A549 (cell line): ENCODE measurements around the gene IGFN1.

Experiments
- FOSB ChIP-seq: fragments of 250-450 bp; sonication (Bioruptor Pico); IDR thresholded peaks from 2 replicates; pipeline ENCODE4 v1.5.0; 2020; ENCODE audit warnings: mild to moderate bottlenecking, moderate library complexity
- HDAC2 ChIP-seq: fragments of 200-600 bp; sonication (generic); IDR thresholded peaks from 2 replicates; pipeline ENCODE4 v1.6.1; 2016
- JUN ChIP-seq, 2 experiments: fragments of >200 bp; sonication (Bioruptor Twin); formaldehyde crosslinking; IDR thresholded peaks; 2 replicates in 1 of 2; 3 replicates in 1 of 2; pipeline ENCODE4 v1.6.1; 2016 to 2017
- MYC ChIP-seq: IDR thresholded peaks from 2 replicates; pipeline ENCODE4 v1.6.1; 2012; ENCODE audit warnings: mild to moderate bottlenecking, inconsistent platforms, low read length, improper control_type of control experiment, borderline replicate concordance

DNA sequence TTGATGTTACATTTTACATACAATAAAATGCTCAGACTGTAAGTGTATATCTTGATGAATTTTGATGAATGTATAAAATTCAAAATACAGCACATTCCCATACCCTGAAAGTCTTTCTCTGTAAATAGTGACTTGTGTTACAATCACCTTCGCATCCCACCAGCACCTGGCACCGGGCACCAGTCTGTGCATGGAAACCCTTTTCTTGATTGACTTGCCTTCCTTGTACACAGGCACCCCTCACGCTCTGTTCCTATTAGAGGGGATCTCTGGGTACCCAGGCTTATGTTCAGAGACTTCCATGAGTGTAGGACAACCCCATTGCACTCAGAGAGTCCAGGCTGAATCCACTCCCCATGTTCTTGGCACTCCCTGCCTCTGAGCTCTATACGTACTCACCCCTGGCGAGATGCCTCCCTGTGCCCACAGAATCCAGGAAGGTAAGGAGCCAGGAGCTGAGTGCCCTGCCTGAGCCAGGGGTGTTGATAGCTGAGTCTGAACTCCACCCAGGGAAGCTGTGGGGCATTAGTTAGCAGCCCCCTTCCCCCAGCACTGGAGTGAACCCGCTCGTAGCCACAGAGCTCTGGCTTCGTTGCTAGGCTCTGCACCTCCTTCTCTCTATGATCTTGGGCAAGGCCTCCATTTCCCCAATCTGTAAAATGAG is 70.2 kb downstream of the IGFN1 start:
- TF ChIP-seq MYC (no peak), JUN (IDR thresholded peaks at IDR 0.05) (no peak), FOSB (CRISPR knock-in tag) (no peak), HDAC2 (no peak)
